HG03469 (cell line): ENCODE data around the gene ASB13.

Experiments used
- ATAC-seq: cut with Tn5 transposase; IDR thresholded peaks from one replicate; pipeline ENCODE4 v1.9.1; 2021; ENCODE audit warnings: mild to moderate bottlenecking, moderate library complexity, moderate number of reproducible peaks; ENCODE audit not compliant: unreplicated experiment

The ASB13 gene

GRCh38 chr10:5670662-5671375 is 4.4 kb upstream of the ASB13 start:
- no peak for ATAC-seq

- no peak for ATAC-seq
These were observed 3.2 kb upstream of the ASB13 start for GRCh38 chr10:5669604-5670003.

GRCh38 chr10:5668429-5668828 is 2.0 kb upstream of the ASB13 start:
- ATAC-seq: no peak

DNA sequence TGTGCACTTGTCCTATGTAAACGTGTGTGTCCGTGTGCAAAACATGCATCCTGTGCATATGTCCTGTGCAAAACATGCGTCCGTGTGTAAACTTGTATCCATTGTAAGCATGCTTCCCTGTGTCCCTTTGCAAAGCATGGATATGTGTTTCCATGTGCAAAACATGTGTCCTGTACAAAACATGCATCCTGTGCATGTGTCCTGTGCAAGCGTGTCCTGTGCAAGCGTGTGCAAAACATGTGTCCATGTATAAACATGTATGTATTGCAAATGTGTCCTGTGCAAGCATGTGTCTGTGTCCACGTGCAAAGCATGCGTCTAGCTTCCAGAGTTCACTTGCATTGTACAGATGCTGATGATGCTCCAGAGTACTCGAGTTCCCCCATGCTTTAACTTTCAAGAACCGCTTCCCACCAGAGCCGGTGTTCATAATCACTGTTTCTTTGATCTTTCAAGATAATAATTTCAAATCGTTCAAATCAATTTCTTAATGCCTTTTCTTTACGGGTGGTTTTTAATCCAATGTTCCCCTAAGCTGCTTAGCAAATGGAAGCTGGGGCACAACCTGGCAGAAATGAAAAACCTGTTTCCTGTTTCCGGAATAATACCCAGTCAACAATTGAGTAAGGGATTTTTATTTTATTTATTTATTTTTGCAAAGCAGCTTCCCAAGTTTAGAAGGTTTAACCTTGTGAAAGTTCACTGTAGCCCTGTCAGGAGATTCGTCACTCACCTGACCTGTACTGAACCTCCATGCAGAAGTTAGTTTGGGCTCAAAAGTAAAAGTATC is 641 bp upstream of the ASB13 start:
- ATAC-seq: no peak

GRCh38 chr10:5665373-5666007 is 905 bp downstream of the ASB13 start:
- no peak for ATAC-seq

GRCh38 chr10:5663692-5664427 is 2.5 kb downstream of the ASB13 start:
- ATAC-seq: no peak

DNA sequence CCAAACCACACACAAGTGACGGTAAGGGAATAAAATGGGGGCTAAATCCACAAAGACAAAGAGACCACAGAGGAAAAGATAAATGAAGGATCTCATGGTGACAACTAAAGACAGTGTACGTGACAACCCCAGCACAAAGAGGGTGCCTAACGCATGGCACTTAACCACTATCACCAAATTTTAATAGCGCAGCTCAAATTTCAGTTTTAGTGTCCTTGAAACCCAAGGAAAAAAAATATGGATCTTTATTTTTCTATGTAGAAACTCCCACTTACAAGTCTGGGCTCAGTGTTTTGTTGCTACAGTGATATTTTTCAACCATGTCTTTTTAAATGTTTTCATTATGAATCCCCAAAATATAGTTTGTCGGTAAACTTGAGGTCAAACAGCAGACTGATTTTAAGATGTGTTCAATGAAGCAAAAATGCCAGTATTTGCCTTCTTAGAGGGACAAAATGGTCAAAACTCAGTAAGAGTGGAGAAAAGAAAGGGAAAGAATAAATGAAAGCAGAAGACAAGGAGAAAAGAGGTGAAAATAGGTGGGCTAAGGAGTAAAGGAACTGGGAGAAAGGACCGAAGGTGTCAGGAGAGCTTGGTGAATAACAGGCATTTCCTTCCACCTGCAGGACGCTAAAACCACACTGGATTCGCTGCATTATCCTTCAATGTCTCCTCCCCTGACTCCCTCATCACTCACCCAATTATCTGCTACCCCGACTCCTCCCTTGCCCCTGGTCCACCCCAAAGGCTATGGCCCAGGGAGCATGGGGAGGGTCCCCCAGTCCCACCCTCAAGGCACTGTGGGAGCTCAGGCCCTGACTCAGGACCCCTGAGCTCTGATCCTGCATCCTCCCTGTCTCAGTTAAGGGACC is 3.5 kb downstream of the ASB13 start:
- no peak for ATAC-seq

DNA sequence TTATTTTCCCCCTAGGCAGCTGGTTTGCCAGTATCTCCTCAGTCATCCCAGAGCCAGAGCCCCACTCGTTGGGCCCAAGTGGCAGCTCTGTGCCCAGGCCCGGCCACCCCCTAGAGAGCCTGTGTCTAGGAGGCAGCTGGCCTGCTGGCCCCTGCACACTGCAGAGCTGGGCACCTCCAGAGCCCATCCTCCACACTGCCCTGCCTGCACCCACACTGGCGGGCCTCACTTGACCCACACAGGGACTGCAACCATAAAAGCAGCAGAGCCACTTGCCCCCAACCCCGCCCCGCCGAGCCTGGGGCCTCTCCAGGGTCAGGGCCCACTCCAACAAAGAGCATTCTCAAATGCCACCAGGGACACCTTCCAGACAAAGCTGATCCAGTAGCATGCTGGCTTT is 5.4 kb downstream of the ASB13 start:
- no peak for ATAC-seq

DNA sequence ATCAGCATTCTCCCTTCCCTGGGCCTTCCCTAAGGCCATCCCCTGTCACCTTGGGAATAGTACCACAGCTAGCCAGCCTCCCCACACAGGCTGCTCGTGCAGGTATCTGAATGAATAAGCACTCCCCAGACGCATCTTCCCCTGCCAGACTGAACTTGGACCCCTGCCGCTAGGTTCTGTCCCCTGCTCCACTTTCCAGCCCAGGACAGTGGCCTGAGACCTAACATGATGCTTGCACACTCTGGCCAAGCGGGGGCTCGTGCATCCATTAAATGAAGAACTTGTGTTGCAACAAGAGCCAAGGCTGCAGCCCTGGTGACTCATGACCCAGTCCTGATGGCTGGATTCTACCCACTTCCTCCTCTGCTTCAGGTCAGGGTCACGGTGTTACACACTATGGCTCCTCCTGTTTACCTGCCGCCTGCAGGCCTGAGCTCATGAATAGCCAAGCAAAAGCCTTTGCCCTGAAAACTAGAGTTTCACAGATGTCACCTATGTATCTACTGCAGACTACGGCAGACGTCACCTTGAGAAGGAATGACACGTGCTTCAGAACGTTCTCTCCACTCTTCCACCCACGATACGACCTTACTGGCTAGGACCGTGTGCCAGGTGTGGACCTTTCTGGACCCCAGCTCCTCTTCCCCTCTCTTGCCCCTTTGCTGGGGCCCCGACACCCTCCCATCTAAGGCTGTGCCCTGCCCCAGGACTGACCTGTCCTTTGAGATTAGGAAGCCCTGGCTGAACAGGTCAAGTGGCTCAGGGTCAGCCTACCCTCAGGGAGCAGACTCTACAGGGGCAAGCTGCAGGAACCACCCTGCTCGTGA is 6.5 kb downstream of the ASB13 start:
- ATAC-seq: peak; percentile 85

GRCh38 chr10:5658871-5659618 is 7.3 kb downstream of the ASB13 start:
- ATAC-seq: no peak

DNA sequence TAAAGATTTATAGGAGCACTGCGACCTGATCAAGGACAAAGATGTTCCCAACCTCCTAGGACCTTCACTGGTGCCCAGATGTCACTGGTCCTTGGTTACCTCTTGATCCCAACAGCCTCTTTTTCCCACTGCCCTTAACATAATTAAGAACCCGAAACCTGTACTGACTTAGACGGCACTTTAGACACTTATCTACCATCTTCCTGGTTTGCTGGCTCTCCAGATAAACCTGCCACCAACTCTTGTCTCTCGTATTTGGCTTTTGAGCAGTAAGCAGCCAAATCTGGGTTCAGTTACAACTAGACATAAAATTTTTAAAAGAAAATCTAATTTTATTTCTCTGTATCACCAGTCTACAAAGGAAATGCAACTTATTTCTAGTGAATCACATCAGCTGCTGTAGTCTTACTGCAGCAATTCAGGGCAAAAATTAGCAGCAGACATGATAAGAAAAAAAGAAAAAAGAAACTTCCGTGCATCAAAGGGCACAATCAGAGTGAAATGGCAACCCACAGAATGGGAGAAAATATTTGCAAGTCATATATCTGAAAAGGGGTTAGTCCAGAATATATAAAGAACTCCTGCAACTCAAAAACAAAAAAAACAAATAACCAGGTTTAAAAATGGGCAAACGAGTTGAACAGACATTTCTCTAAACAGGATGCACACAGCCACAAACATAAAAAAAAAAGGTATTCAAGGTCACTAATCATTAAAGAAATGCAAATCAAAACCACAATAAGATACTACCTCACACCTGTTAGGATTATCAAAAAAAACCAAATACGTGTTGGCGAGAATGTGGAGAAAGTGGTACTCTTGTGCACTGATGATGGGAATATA is 9.4 kb downstream of the ASB13 start:
- ATAC-seq: no peak

- ATAC-seq: no peak
These were observed 11.3 kb downstream of the ASB13 start for GRCh38 chr10:5655121-5655520.

- ATAC-seq: no peak
These were observed 12.1 kb downstream of the ASB13 start for GRCh38 chr10:5654218-5654755.

DNA sequence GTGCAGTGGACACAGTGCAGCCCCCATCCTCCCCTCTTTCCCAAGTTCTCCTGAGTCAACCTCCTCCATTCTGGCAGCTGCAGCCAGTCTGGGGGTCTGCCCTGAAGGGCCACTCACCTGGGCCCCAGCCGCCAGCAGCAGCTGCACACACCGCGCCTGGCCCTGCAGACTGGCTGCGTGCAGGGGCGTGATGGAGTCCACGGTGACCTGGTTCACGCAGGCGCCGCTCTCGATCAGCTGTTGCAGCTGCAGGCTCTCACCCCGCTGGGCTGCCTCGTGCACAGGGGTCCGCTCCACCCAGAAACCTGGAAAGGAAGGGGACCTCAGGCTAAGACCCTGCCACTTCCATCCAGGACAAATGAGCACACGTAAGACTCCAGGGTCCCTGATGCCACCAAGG is 13.6 kb downstream of the ASB13 start:
- no peak for ATAC-seq

- no peak for ATAC-seq
These were observed 15.0 kb downstream of the ASB13 start for GRCh38 chr10:5651388-5651764.

DNA sequence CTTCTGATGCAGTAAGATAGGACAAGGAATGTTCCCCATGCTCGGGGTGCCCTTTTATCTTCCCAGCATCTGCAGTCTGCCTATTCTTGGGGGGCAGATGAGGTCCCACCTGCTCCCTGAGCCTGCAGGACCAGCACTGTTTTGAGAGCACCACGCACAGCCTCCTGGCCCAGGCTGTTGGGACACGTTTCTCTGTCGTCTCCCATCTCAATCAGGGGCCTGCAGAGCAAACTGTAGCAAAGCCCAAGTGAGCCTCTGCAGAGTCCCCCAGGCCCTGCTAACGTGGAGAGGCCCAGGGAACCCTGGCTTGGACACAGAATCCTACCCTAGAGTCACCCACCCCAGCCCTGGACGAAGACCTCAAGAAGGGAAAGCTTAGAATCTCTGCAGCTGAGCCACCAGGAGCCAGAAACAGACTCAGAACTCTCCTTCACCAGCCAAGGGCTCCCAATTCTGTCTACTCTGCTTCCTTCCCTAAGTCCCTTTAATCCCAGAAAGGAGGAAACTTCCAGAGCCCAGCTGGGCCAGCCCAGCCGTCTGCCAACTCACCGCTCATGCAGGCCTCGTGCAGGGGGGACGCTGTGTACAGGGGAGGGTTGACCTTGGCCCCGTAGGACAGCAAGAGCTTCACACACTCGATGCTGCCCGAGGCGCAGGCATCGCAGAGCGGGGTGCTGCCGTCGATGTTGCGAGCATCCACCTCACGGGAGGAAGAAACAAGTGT is 15.6 kb downstream of the ASB13 start:
- ATAC-seq: no peak

DNA sequence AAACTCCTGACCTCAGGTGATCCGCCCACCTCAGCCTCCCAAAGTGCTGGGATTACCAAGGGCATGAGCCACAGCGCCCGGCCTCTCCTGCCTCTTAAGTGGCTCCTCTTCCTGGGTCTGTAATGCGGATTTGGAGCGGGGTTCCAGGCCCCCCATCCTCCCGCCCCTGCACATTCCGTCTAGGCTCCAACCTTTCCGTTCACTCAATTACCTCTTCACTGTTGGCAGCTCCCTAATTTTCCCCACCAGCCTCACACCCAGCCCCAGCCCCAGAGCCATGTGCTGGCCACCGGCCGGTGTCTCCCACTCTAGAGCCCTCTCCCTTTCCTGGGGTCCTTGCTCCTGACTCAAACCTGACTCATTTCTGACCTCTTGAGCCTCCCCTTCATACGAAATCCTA is 16.6 kb downstream of the ASB13 start:
- no peak for ATAC-seq
